Panc1 (cell line): Measurements from ENCODE around the gene CHRNB4. TPM values are rescaled to one million over a fixed set of nuclear protein-coding genes. Genes with fewer than 3 reads are reported as not detected.

ENCODE experiments used
- ATAC-seq: fragments of 200-7000 bp; cut with Tn5 transposase; 2 replicates; pipeline ENCODE4 v1.9.1; 2020; ENCODE audit warnings: mild to moderate bottlenecking, moderate library complexity
- BruUV-seq: library from RNA; stranded (reverse); fragments of 400-500 nt; replicated peaks from 2 replicates; lab custom pipeline; 2021; lab: Mats Ljungman, UMichigan
- CTCF ChIA-PET: fragments of 300-600 bp; sonication (Branson Sonifier 250); formaldehyde crosslinking; loops from one replicate; lab custom pipeline; 2022; ENCODE audit warnings: antibody characterized with exemption; lab: Charles Lee
- POLR2A ChIA-PET: fragments of 300-600 bp; sonication (Branson Sonifier 250); formaldehyde crosslinking; loops from one replicate; lab custom pipeline; 2022; ENCODE audit warnings: antibody characterized with exemption; lab: Charles Lee
- DNase-seq: peaks from one replicate; pipeline ENCODE4 v3.0.0-alpha.2; 2010; ENCODE audit warnings: low read depth, low spot score
- H3K27ac ChIP-seq: 2 replicates; pipeline ENCODE4 v1.5.1; 2011; ENCODE audit warnings: mild to moderate bottlenecking, low read length, inconsistent platforms
- H3K27me3 ChIP-seq: fragments of 200-500 bp; sonication (Bioruptor generic); 2 replicates; pipeline ENCODE4 v1.6.0; 2014; ENCODE audit warnings: low read length, inconsistent platforms; ENCODE audit not compliant: control insufficient read depth, insufficient read depth
- H3K36me3 ChIP-seq: fragments of 200-500 bp; sonication (Bioruptor generic); 2 replicates; pipeline ENCODE4 v1.5.1; 2014; ENCODE audit warnings: inconsistent platforms, mild to moderate bottlenecking, low read length, moderate library complexity; ENCODE audit not compliant: control insufficient read depth, insufficient read depth
- H3K4me1 ChIP-seq: 2 replicates; pipeline ENCODE4 v1.5.1; 2011; ENCODE audit warnings: inconsistent platforms, mild to moderate bottlenecking, low read length, moderate library complexity; ENCODE audit not compliant: control insufficient read depth, insufficient read depth
- H3K4me3 ChIP-seq, 2 experiments: 2 replicates each; pipeline ENCODE4 v1.5.1; 2011 to 2012; ENCODE audit warnings: low read depth in 2 of 2, low read length in 2 of 2, mild to moderate bottlenecking in 2 of 2, inconsistent platforms in 1 of 2, moderate library complexity in 1 of 2
- H3K9me3 ChIP-seq: fragments of 200-500 bp; sonication (Bioruptor generic); 2 replicates; pipeline ENCODE4 v1.5.1; 2014; ENCODE audit warnings: low read depth, mild to moderate bottlenecking, inconsistent platforms, low read length, moderate library complexity; ENCODE audit not compliant: control insufficient read depth, insufficient read depth
- POLR2AphosphoS5 ChIP-seq: IDR thresholded peaks from 2 replicates; pipeline ENCODE4 v1.6.1; 2012; ENCODE audit warnings: mild to moderate bottlenecking, low read depth, low read length, moderate library complexity
- REST ChIP-seq, 2 experiments: IDR thresholded peaks; 2 replicates each; pipeline ENCODE4 v1.6.1; 2011 to 2012; ENCODE audit warnings: low read depth in 2 of 2, control low read depth in 1 of 2, low read length in 1 of 2, mild to moderate bottlenecking in 1 of 2, moderate library complexity in 1 of 2; ENCODE audit not compliant: insufficient read depth in 1 of 2
- SIN3A ChIP-seq: IDR thresholded peaks from 2 replicates; pipeline ENCODE4 v1.6.1; 2012; ENCODE audit warnings: low read depth, mild to moderate bottlenecking, low read length, moderate library complexity, borderline replicate concordance; ENCODE audit not compliant: insufficient read depth
- TCF7L2 ChIP-seq: IDR thresholded peaks from 2 replicates; pipeline ENCODE4 v1.6.1; 2011; ENCODE audit warnings: mild to moderate bottlenecking, low read depth, low read length, inconsistent platforms
- in situ Hi-C: cut with HindIII; loops from 2 replicates; pipeline ENCODE4 v1.10.0; 2016; ENCODE audit warnings: low sequenced_read_pairs, low pct_unique_long_range_greater_than_20kb
- intact Hi-C: fragments of 100-400 bp; cut with micrococcal nuclease; formaldehyde crosslinking; loops from one replicate; pipeline ENCODE4 v1.10.0; 2022; ENCODE audit not compliant: unreplicated experiment
- total RNA-seq: library from RNA; stranded (reverse); gene quantifications from one replicate; pipeline ENCODE4 v1.2.1, GENCODE V29; 2021; ENCODE audit not compliant: unreplicated experiment
- TF ChIP-seq, protein P1 (sequence below): fragments of 450-650 bp; IDR thresholded peaks from 2 replicates; pipeline ENCODE4 v1.5.1; 2017; ENCODE audit warnings: mild to moderate bottlenecking

CHRNB4 gene
- total RNA-seq, 1 experiment from 2014 or later = not detected

DNA sequence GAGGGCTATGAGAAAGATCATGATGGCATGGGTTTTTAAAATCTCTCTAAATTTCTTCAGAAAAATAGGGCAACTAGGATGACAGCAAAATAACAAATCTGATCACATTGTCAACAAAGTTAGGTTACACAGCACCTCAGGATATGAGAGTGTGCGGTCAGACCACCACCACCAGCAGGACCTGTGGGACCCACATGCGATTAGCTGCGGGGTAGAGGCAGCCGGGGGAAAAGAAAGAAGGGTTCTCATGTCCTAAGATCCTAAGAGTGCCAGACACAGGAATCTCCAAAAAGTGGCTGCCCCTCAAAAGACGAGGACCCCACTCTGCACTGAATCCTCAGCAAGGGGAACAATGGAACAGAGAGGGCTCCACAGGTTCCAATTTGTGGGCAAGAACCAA lies 35.8 kb downstream of the CHRNB4 start:
- CTCF ChIA-PET = no interaction called here
- H3K4me3 ChIP-seq = no peak overlapping the region
- TF ChIP-seq, protein P1, sequence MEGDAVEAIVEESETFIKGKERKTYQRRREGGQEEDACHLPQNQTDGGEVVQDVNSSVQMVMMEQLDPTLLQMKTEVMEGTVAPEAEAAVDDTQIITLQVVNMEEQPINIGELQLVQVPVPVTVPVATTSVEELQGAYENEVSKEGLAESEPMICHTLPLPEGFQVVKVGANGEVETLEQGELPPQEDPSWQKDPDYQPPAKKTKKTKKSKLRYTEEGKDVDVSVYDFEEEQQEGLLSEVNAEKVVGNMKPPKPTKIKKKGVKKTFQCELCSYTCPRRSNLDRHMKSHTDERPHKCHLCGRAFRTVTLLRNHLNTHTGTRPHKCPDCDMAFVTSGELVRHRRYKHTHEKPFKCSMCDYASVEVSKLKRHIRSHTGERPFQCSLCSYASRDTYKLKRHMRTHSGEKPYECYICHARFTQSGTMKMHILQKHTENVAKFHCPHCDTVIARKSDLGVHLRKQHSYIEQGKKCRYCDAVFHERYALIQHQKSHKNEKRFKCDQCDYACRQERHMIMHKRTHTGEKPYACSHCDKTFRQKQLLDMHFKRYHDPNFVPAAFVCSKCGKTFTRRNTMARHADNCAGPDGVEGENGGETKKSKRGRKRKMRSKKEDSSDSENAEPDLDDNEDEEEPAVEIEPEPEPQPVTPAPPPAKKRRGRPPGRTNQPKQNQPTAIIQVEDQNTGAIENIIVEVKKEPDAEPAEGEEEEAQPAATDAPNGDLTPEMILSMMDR = no peak
- TF ChIP-seq POLR2AphosphoS5 = no peak
- intact Hi-C loops = no loop called here
- H3K36me3 ChIP-seq = no peaks in the 10 kb centered on the region
- H3K4me1 ChIP-seq = no peaks in the 10 kb centered on the region
- POLR2A ChIA-PET = interaction anchor here (0.6 kb wide), 1 partner anchor 145 kb away, joined by 3 read pairs; no protein-coding TSS in a partner anchor
- in situ Hi-C loops = no loop called here
- no peak overlapping the region for H3K27ac ChIP-seq
- no peak for ATAC-seq
- no peak for DNase-seq
- BruUV-seq = no TSS peak
- no peaks in the 10 kb centered on the region for H3K9me3 ChIP-seq
- H3K27me3 ChIP-seq = no peaks in the 10 kb centered on the region

DNA sequence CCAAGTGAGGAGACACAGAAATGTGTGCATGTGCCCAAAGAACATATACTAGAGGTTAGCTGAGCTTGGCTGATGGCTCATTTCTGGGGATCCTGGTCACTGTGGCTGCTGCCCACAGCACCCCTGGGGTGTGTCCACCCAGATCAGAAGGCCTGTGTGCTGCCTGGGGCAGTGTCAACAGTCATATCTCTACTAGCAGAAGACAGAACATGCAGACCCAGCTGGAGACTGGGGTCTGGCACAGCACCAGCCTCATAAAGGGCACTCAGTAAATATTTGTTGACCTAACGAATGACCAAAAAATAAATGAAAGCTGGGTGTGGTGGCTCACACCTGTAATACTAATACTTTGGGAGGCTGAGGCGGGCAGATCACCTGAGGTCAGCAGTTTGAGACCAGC lies 36.6 kb downstream of the CHRNB4 start:
- in situ Hi-C loops = no loop called here
- H3K9me3 ChIP-seq = no peaks in the 10 kb centered on the region
- no peaks in the 10 kb centered on the region for H3K27me3 ChIP-seq
- H3K36me3 ChIP-seq = no peaks in the 10 kb centered on the region
- no peak overlapping the region for H3K27ac ChIP-seq
- ChIA-PET CTCF (no interaction called here), POLR2A (interaction anchor here (0.6 kb wide), 1 partner anchor 144 kb away, joined by 3 read pairs; no protein-coding TSS in a partner anchor)
- no peak overlapping the region for H3K4me3 ChIP-seq
- intact Hi-C loops = no loop called here
- DNase-seq (no peak), ATAC-seq (no peak)
- H3K4me1 ChIP-seq = no peaks in the 10 kb centered on the region
- no TSS peak for BruUV-seq
- TF ChIP-seq POLR2AphosphoS5 (no peak), SIN3A (no peak), TCF7L2 (no peak), REST (IDR thresholded peaks at IDR 0.05; ENCODE audit: insufficient read depth in 1 of 2, low read depth in 2 of 2, low read length in 1 of 2) (no peak)
- TF ChIP-seq, protein P1 = no peak
